Esophagus muscularis mucosa (tissue), 4 donors: ENCODE data around the gene NFATC2IP. TPM values are rescaled to one million over a fixed set of nuclear protein-coding genes. Genes with fewer than 3 reads are reported as not detected.
A peak's percentile ranks its signal among the peaks of the same experiment; 100 is the strongest.

Source experiments
- DNase-seq: peaks from one replicate; pipeline ENCODE4 v3.0.0-alpha.2; 2017; ENCODE audit errors: extremely low spot score
- H3K27ac ChIP-seq, 4 donors: fragments of 200-600 bp; sonication (generic); replicated peaks in 1 of 4; 1 replicate in 3 of 4; 2 replicates in 1 of 4; pipeline ENCODE4 v1.5.1; 2016 to 2019; ENCODE audit warnings: mild to moderate bottlenecking in 1 of 4
- H3K27me3 ChIP-seq, 4 donors: fragments of 200-600 bp; sonication (generic); one replicate each; pipeline versions ENCODE4 v1.5.1 to v1.6.0; 2016 to 2019
- H3K36me3 ChIP-seq, 4 donors: fragments of 200-600 bp; sonication (generic); one replicate each; pipeline ENCODE4 v1.5.1; 2016 to 2019
- H3K4me1 ChIP-seq, 4 donors: fragments of 200-600 bp; sonication (generic); one replicate each; pipeline ENCODE4 v1.5.1; 2016 to 2019
- H3K4me3 ChIP-seq, 4 donors: fragments of 200-600 bp; sonication (generic); 1 replicate in 2 of 4; 2 replicates in 2 of 4; pipeline ENCODE4 v1.5.1; 2016 to 2019; ENCODE audit warnings: mild to moderate bottlenecking in 4 of 4, moderate library complexity in 1 of 4
- H3K9me3 ChIP-seq, 4 donors: fragments of 200-600 bp; sonication (generic); 1 replicate in 3 of 4; 2 replicates in 1 of 4; pipeline ENCODE4 v1.5.1; 2016 to 2019
- CTCF ChIP-seq, 3 experiments: fragments of 200-600 bp in 2 of 3; fragments of 450-650 bp in 1 of 3; sonication (generic) in 2 of 3; IDR thresholded peaks; one replicate each; pipeline ENCODE4 v1.5.1; 2017 to 2019; ENCODE audit warnings: antibody characterized with exemption in 3 of 3, mild to moderate bottlenecking in 2 of 3, moderate library complexity in 1 of 3
- EP300 ChIP-seq: sonication (generic); formaldehyde crosslinking; IDR thresholded peaks from one replicate; pipeline ENCODE4 v1.6.1; 2017; ENCODE audit warnings: antibody characterized with exemption
- POLR2A ChIP-seq: fragments of 450-650 bp; IDR thresholded peaks from one replicate; pipeline ENCODE4 v1.6.1; 2017; ENCODE audit warnings: antibody characterized with exemption, moderate library complexity, mild to moderate bottlenecking, low read depth
- POLR2AphosphoS5 ChIP-seq, 2 donors: sonication (generic); formaldehyde crosslinking; IDR thresholded peaks; one replicate each; pipeline ENCODE4 v1.6.1; 2017; ENCODE audit warnings: antibody characterized with exemption in 2 of 2
- WGBS: methylation state at CpG from one replicate; pipeline ENCODE4 v1.1.5; 2018; 5-methylcytosine and 5-hydroxymethylcytosine counted together
- intact Hi-C: fragments of 100-400 bp; cut with DNase I; formaldehyde crosslinking; loops from one replicate; pipeline ENCODE4 v1.15.1; 2023
- total RNA-seq, 4 donors: library from RNA; depleted of rRNA; stranded (reverse); fragments of >200 nt; gene quantifications; one replicate each; pipeline versions ENCODE4 v1.1.0 to v1.2.1, GENCODE V29; 2016

Gene NFATC2IP
- total RNA-seq, 4 donors from 2014 or later = 15.6 to 30.3 (median 20.3) TPM

GRCh38 chr16:28917095-28917494, 33.6 kb upstream of the NFATC2IP start:
- 89% methylated on average over 7 of the region's 7 CpGs for WGBS
- intact Hi-C loops = no loop called here
- no peak overlapping the region for H3K27ac ChIP-seq
- peaks cover 11 to 87% (median 66%) of the 10 kb centered on the region in 4 donors for H3K36me3 ChIP-seq
- no peaks in the 10 kb centered on the region for H3K9me3 ChIP-seq
- H3K4me3 ChIP-seq = no peak overlapping the region
- no peaks in the 10 kb centered on the region for H3K4me1 ChIP-seq
- no peak for DNase-seq
- TF ChIP-seq EP300 (no peak), POLR2A (no peak), CTCF (IDR thresholded peaks at IDR 0.05) (no peak), POLR2AphosphoS5 (IDR thresholded peaks at IDR 0.05) (no peak)
- no peaks in the 10 kb centered on the region for H3K27me3 ChIP-seq

GRCh38 chr16:28918698-28919097, 32.0 kb upstream of the NFATC2IP start:
- no peak for DNase-seq
- no peak overlapping the region for H3K4me3 ChIP-seq
- 100% methylated on average over 3 of the region's 3 CpGs for WGBS
- H3K27ac ChIP-seq = no peak overlapping the region
- no peaks in the 10 kb centered on the region for H3K27me3 ChIP-seq
- intact Hi-C loops = no loop called here
- H3K36me3 ChIP-seq = peaks cover 7 to 78% (median 56%) of the 10 kb centered on the region in 4 donors
- no peaks in the 10 kb centered on the region for H3K9me3 ChIP-seq
- no peak for TF ChIP-seq CTCF (IDR thresholded peaks at IDR 0.05)
- TF ChIP-seq EP300 = no peak
- TF ChIP-seq POLR2A = no peak
- no peak for TF ChIP-seq POLR2AphosphoS5 (IDR thresholded peaks at IDR 0.05)
- peaks cover 0 to 1% (median 0%) of the 10 kb centered on the region in 4 donors for H3K4me1 ChIP-seq

- DNase-seq = no peak
- Histone ChIP-seq H3K4me3 (no peak overlapping the region), H3K27me3 (no peaks in the 10 kb centered on the region), H3K4me1 (peaks cover 5 to 18% (median 13%) of the 10 kb centered on the region in 4 donors), H3K36me3 (peaks cover 0 to 35% (median 24%) of the 10 kb centered on the region in 4 donors), H3K9me3 (no peaks in the 10 kb centered on the region), H3K27ac (no peak overlapping the region)
- intact Hi-C loops = no loop called here
- 92% methylated on average over 3 of the region's 3 CpGs for WGBS
- TF ChIP-seq POLR2AphosphoS5 (IDR thresholded peaks at IDR 0.05) (no peak), EP300 (no peak), CTCF (IDR thresholded peaks at IDR 0.05) (no peak), POLR2A (no peak)
Observed at GRCh38 chr16:28923231-28923587, 27.5 kb upstream of the NFATC2IP start.

- H3K27ac ChIP-seq = peak overlapping the region; percentile 90 to 98 (median 97)
- intact Hi-C loops = no loop called here
- no peaks in the 10 kb centered on the region for H3K27me3 ChIP-seq
- TF ChIP-seq CTCF (IDR thresholded peaks at IDR 0.05) = no peak
- no peak for TF ChIP-seq EP300
- TF ChIP-seq POLR2A = no peak
- TF ChIP-seq POLR2AphosphoS5 (IDR thresholded peaks at IDR 0.05) = no peak
- H3K4me3 ChIP-seq = peak overlapping the region in 3 of 4 donors; percentile 78 to 88 (median 84)
- DNase-seq = no peak
- peaks cover 0 to 29% (median 18%) of the 10 kb centered on the region in 4 donors for H3K36me3 ChIP-seq
- H3K4me1 ChIP-seq = peaks cover 5 to 18% (median 13%) of the 10 kb centered on the region in 4 donors
- H3K9me3 ChIP-seq = no peaks in the 10 kb centered on the region
- WGBS = 82% methylated on average over 13 of the region's 13 CpGs
Observed at GRCh38 chr16:28923652-28924398, 26.9 kb upstream of the NFATC2IP start.
